HT-29 (cell line): ENCODE measurements around the gene ZNF513. TPM values are rescaled to one million over a fixed set of nuclear protein-coding genes. Genes with fewer than 3 reads are reported as not detected.
A peak's percentile ranks its signal among the peaks of the same experiment; 100 is the strongest.
"Not testable (repeated sequence)": the region's sequence is repeated elsewhere in the genome, so short reads cannot be mapped to it uniquely, and the experiment has no call there.

Experiments
- DNase-seq: peaks from one replicate; pipeline ENCODE4 v3.0.0-alpha.2; 2015; ENCODE audit warnings: low spot score
- total RNA-seq: library from RNA; depleted of rRNA; stranded (reverse); fragments of >200 nt; shearing (Covaris generic); gene quantifications from 2 replicates; pipeline ENCODE4 v1.2.3, GENCODE V29; 2014; rRNA removed

ZNF513 gene
- total RNA-seq, 1 experiment from 2014 or later = 20.4 TPM

- peak; percentile 99 for DNase-seq
Measured at GRCh38 chr2:27356382-27357181, 24.0 kb downstream of the ZNF513 start, which contains the start of gene GTF3C2. GTF3C2 (minus strand) TSS chr2:27356764; CDS start chr2:27343554, 13,210 bp downstream.

DNA sequence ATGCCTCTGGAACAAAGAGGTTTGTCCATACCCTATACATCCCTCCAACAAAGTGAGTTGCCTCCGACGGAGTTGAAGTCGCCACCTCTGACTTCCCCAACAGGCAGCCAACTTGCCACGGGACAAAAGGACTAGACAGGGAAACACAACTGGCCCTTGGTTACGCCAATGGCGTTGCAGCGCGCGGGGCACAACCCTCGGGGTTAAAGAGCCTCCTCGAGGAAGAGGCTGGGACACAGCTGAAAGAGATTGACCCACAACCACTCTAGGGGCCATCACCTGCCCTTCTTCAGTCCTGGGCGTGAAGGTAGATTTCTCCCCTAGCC lies 24.5 kb downstream of the ZNF513 start:
- no peak for DNase-seq

DNA sequence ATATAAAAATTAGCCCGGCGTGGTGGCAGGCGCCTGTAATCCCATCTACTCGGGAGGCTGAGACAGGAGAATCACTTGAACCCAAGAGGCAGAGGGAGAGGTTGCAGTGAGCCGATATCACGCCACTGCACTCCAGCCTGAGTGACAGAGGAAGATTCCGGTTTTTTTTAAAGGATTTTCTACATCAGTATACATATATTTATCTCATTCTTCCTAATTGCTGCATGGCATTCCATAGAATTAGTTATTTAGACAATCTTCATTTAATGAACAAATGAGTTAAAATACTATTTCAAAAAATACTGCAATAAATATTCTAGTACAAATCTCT lies 26.0 kb downstream of the ZNF513 start:
- DNase-seq = no peak

DNA sequence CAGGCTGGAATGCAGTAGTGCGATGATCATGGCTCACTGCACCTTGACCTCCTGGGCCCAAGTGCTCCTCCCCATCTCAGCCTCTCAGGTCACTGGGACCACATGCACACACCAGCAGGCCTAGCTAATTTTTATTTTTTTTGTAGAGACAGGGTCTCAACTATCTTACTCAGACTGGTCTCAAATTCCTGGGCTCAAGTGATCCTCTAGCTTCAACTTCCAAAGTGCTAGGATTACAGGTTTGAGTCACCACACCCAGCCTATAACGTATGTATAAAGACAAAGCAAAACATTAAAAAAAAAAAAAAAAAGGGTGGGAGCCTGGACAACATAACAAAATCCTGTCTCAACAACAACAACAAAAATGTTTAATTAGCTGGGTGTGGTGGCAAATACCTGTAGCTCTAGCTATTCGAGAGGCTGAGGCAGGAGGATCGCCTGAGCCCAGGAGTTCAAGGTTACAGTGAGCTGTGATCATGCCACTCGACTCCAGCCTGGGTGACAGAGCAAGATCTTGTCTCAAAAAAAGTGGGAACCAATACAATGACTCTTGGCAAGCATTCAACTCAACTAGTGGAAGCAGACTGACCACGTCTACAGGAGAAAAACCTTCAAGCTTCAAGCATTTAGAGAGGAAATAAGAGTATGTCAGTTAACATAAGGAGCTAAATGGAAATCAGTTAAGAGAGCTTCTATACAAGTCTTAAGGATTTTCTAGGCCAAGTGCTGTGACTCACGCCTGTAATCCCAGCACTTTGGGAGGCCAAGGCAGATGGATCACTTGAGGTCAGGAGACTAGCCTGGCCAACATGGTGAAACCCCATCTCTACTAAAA lies 26.6 kb downstream of the ZNF513 start:
- DNase-seq = peak; percentile 25

DNA sequence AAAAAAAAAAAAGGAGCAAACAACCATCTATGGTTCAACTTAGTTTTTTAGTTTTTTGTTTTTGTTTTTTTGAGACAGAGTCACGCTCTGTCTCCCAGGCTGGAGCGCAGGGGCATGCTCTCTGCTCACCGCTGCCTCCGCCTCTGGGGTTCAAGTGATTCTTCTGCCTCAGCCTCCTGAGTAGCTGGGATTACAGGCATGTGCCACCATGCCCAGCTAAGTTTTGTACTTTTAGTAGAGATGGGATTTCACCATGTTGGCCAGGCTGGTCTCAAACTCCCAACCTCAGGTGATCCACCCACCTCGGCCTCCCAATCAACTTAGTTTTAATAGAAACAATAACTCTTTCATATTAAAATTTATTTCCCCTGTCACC lies 27.2 kb downstream of the ZNF513 start:
- DNase-seq = not testable (repeated sequence)

DNA sequence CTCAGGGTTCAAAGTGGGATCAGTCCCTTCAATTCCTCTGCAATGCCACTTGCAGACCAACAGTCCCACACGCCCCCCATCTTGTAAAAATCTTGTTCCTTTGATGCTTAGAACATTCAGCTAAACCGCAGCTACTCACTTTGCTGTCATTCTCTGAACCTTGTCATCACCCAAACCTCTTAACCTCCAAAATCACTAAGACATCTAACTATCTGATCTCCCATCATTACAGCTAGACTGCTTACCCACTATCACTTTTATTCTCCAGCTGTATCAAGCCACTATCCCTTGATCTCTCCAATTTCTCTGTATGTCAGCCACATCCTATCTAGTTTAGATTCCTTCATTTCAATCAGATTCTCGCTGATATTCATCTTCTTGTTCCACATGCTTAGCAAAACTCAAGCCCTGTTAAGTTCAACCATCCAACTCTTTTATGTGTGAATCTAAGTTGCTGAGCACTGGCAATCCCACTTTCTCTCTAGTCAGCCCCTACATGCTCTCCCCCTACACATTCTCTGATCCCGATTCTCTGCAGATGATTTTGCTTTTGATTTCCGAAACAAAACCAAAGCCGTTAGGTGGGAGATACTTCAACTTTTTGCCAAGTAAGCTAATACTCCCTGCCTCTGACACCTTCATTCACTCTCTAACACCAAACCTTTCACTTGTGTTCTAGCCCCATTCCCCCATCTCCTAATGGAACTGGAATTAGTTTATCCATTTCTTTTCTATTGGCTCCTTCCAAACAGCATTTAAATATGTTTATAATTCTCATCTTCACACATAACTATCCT lies 28.5 kb downstream of the ZNF513 start:
- DNase-seq = no peak

GRCh38 chr2:27350106-27350693 lies 30.3 kb downstream of the ZNF513 start:
- DNase-seq = no peak

DNA sequence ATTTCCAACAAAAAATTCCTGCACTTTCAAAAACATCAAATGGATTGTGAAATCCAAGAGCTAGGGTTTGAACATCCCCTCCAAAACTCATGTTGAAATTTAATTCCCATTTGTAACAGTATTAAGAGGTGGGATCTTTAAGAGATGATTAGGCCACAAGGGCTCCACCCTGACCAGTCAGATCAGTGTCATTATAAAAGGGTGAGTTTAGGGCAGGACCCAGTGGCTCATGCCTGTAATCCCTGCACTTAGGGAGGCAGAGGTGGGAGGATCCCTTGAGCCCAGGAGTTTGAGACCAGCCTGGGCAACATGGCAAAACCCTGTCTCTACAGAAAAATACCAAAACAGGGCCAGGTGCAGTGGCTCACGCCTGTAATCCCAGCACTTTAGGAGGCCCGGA lies 32.9 kb downstream of the ZNF513 start:
- no peak for DNase-seq

DNA sequence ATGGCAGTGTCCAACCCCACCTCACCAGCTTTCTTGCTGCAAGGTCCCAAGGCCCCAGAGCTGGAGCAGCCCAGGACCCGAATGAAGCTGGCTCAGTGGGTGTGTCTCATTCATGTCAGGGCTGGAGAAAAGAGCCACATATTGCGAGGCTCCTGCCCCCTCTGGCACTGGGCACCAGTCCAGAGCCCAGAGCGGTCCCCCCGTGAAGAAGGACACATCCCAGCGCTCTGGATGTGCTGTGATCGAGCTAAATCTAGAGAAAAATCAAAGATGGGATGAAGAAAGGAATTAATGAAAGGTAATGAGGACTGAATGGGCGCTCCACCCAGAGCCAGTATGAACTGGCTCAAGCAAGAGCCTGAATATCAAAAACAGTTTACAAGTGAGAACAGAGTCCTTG lies 44.4 kb downstream of the ZNF513 start:
- DNase-seq = no peak

DNA sequence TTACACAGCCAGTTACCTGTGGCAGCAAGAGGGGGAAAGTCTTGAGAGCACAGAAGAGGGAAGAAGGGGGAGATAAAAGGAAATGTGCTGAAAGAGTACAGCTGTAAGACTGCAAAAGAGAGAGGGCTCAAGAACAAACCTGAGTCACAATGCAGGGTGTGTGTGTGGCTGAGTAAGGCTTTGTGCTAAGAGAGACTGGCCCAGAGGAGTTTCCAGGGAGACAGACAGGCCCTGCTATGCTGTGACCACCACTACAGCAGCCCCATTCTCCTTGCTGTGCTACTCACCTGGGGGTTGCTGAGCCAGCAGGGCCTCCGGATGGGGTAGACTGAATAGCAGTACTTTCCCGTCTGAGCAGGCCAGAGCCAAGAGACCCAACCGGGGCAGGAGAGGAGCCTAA lies 45.2 kb downstream of the ZNF513 start:
- DNase-seq = no peak

Other genes starting within 250 kb of the ZNF513 start
- 84.6 and 96.2 TPM in 2 replicates for gene PREB, start 246.1 kb downstream of the ZNF513 start, total RNA-seq
- gene PRR30, start 241.3 kb downstream of the ZNF513 start, total RNA-seq = not detected in 2 replicates
- gene TCF23, start 231.7 kb downstream of the ZNF513 start, total RNA-seq = not detected in 2 replicates
- gene ATRAID, start 168.7 kb downstream of the ZNF513 start, total RNA-seq = 75.0 and 86.6 TPM in 2 replicates
- gene SLC5A6, start 168.5 kb downstream of the ZNF513 start, total RNA-seq = 48.8 and 55.0 TPM in 2 replicates
- gene CAD, start 163.4 kb downstream of the ZNF513 start, total RNA-seq = 78.5 and 88.5 TPM in 2 replicates
- gene SLC30A3, start 117.7 kb downstream of the ZNF513 start, total RNA-seq = not detected in 2 replicates
- gene DNAJC5G, start 105.3 kb downstream of the ZNF513 start, total RNA-seq = not detected in 2 replicates
- gene TRIM54, start 98.3 kb downstream of the ZNF513 start, total RNA-seq = 5.8 and 7.1 TPM in 2 replicates
- gene UCN, start 72.3 kb downstream of the ZNF513 start, total RNA-seq = 4.9 and 5.6 TPM in 2 replicates
- 37.3 and 40.5 TPM in 2 replicates for gene MPV17, start 57.6 kb downstream of the ZNF513 start, total RNA-seq
- 62.4 and 65.1 TPM in 2 replicates for gene GTF3C2, start 24.0 kb downstream of the ZNF513 start, total RNA-seq
- gene EIF2B4, start 10.4 kb downstream of the ZNF513 start, total RNA-seq = 26.6 and 31.9 TPM in 2 replicates
- gene SNX17, start 10.1 kb downstream of the ZNF513 start, total RNA-seq = 72.8 and 79.9 TPM in 2 replicates
- gene PPM1G, start 28.9 kb upstream of the ZNF513 start, total RNA-seq = 141 and 148 TPM in 2 replicates
- 49.7 and 50.1 TPM in 2 replicates for gene NRBP1, start 47.9 kb upstream of the ZNF513 start, total RNA-seq
- 29.3 and 30.4 TPM in 2 replicates for gene KRTCAP3, start 61.6 kb upstream of the ZNF513 start, total RNA-seq
- gene IFT172, start 109.0 kb upstream of the ZNF513 start, total RNA-seq = 21.1 and 24.0 TPM in 2 replicates
- 0.26 TPM in 1 of 2 replicates, not detected in the other for gene FNDC4, start 114.5 kb upstream of the ZNF513 start, total RNA-seq
- gene GCKR, start 116.1 kb upstream of the ZNF513 start, total RNA-seq = 0.76 and 1.4 TPM in 2 replicates
- gene ZNF512, start 202.3 kb upstream of the ZNF513 start, total RNA-seq = 10.2 and 14.4 TPM in 2 replicates
- gene CCDC121, start 248.3 kb upstream of the ZNF513 start, total RNA-seq = 0.99 and 3.7 TPM in 2 replicates
- 22.2 and 24.0 TPM in 2 replicates for gene GPN1, start 248.3 kb upstream of the ZNF513 start, total RNA-seq